NOMO-1 treated with dmso at 0.1 percent for 144 hours (cell line): ENCODE data around the gene TUSC7.

Experiments
- DNase-seq: peaks from one replicate; lab custom pipeline; 2025; ENCODE audit not compliant: unreplicated experiment; lab: John Stamatoyannopoulos, UW

The TUSC7 gene

DNA sequence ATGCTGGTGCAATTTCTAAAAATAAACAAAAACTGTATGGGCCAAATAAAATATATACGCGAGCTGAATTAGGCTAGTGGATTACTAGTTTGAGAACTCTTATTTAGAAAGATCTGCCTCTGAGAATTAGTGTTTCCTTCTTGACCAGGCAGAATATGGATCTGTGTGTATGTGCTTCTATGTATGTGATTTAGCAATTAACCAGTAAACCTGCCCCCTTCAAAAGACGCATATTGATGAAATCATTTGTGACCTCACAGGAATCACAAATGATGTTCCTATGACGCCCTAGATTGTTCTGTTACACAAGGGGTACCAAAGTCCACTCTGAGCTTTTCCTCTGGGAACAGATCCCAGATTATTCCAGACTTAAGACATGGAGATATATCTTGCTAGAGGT lies at the start of gene TUSC7:
TSS of gene TUSC7 (plus strand) at position 301 of the 400 bp plus-strand sequence.
- no peak for DNase-seq

DNA sequence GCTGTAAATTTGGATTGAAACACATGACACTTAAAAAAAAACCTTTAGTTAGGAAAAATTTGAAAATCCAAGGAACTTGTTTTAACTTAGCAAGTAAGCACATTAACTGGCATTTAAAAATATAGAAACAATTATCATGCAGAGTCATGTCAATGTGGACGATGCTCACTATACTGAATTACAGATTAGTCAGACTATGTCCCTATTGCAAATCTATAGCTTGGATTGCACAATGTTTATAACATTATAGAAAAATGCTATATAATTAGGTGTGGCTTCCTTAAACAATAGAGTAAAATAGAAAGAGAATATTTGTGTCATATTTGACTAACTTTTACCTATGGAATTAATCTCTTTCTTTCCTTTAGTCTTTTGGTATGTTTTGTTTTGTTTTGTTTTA lies 48.4 kb upstream of the TUSC7 start:
- no peak for DNase-seq

- no peak for DNase-seq
These were observed 46.1 kb upstream of the TUSC7 start for GRCh38 chr3:116663161-116664110.

GRCh38 chr3:116667324-116667723 lies 42.3 kb upstream of the TUSC7 start:
- DNase-seq: no peak

- DNase-seq: no peak
These were observed 41.8 kb upstream of the TUSC7 start for GRCh38 chr3:116667791-116668190.

GRCh38 chr3:116669576-116669975 lies 40.0 kb upstream of the TUSC7 start:
- no peak for DNase-seq

GRCh38 chr3:116671151-116671550 lies 38.4 kb upstream of the TUSC7 start:
- DNase-seq: no peak

DNA sequence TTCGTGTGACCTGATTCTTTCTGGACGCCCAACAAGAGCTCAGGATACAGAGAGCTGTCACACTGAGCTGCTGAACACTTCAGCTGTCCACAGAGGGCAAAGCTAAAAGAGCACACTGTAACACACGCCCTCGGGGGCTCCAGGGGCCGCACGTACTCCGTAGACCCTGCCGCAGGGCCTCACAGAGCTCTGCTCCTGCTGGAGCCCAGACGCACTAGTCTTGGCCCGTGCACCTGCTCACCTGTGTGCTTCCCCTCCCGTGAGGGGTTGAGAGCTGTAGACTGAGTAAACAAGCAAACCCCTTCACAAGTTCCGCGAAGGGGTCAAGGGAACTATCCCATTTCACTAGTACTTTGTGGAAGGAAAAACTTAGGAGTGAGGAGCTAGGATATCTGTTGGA lies 30.7 kb upstream of the TUSC7 start:
- no peak for DNase-seq

GRCh38 chr3:116691041-116691440 lies 18.5 kb upstream of the TUSC7 start:
- no peak for DNase-seq

DNA sequence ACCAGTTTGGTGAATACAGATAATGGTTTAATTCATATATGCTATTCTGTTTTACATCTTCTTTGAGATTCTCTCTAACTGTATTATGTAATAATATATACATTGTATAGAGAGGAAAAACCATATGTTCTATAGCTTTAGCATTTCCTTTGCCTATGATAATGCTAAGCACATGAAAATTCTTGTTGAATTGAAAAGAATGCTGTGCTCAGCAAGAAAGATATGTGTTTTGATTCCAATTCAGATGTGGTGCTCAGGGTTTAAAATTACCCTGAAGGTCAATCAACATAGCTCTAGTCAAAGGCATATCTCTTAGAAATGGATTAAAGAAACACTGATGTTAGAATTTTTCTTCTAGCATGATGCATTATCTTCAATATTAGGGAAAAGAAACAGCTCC lies 8.5 kb upstream of the TUSC7 start:
- DNase-seq: no peak

DNA sequence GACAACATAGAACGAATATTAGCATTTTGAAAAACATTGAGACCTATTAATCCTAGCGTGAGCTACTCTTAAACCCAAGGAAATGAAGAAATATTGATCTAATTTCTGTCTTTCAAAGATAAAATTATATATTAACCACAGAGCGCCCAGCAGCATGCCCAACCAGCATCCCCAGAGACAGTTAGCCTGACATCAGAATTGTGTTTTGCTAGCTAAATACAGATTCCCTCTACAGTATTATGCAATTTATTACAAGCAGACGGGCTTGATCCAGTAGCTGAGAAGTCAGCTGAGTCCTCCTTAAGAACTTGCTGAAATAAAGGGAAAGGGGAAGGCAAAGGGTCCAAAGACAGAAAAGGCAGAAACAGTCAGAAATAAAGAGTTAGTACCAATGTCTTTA lies 7.2 kb upstream of the TUSC7 start:
- no peak for DNase-seq

DNA sequence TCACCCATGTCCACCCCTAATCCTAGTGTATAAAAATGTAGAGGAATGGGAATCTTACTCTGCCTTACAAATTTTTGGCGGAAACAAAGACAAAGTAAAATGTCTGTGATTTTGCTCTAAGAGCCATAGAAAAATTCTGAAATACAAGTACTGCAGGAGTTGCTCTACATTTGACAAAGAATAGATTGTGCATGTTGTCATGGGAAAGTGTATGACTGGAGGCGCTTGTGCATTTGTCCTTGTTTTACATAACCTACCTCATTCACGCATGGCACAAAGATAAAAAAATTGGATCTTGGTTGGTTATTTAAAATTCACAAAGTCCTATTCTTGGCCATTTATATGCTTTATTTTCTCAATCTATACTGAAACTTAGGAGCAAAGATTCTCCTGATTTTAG lies 2.0 kb upstream of the TUSC7 start:
- no peak for DNase-seq

- DNase-seq: no peak
These were observed 6.9 kb downstream of the TUSC7 start for GRCh38 chr3:116716490-116716889.

- no peak for DNase-seq
These were observed 8.0 kb downstream of the TUSC7 start for GRCh38 chr3:116717566-116717965.

DNA sequence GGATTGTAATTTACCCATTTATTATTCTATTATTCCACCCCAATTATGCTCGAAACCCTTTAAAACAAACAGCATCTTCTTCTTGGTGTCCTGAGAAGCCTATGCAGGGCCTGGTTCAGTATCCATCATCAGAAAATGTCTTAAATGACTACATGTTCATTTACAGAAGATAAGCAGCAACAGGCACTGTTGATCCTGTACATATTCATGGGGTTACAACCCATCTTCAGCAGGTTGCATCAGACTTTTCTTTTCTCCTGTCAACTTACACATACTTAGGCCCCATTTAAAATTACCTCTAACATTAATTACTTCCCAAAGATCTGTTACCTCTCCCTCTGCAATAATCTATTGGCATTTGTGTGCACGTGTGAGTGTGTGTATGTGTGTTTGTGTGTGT lies 18.9 kb downstream of the TUSC7 start:
- no peak for DNase-seq

- DNase-seq: no peak
These were observed 24.7 kb downstream of the TUSC7 start for GRCh38 chr3:116734243-116734642.

- no peak for DNase-seq
These were observed 30.1 kb downstream of the TUSC7 start for GRCh38 chr3:116739678-116740077.

- no peak for DNase-seq
These were observed 30.7 kb downstream of the TUSC7 start for GRCh38 chr3:116740293-116740692.

DNA sequence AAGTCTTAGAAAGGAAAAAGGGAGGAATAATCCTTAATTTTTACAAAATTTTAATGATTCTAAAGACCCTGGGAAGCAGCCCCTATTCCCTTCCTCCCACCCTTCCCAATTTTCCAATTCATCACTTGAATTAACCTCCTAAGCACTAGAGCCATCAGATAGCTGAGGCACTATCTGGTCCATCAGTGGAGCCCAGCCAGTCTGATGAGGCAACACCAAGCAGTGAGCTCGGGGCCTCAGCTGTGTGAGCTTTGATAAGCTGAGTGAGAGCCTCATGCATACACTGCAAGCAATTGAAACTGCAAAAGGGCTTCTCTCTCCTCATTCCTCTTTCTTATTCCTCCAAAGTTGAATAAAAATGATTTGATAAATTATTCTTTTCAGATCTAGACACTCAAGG lies 31.9 kb downstream of the TUSC7 start:
- DNase-seq: no peak

DNA sequence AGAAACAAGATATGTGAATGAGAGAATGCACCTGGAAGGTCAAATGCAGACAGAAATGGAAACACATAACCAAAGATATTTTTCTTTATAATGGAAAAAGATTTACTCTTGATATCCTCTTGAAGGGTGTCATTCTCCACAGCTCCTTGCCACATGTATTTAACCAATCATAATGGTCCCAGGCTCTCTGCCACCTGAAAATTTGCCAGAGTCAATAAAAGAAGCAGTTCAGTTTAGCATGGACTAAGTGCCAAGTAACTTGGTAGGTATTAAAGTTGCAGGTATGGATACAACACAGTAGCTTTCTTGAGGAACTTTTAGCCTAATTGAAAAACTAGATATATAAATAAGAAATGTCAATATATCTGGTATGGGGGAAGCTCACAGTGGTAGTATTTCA lies 33.5 kb downstream of the TUSC7 start:
- no peak for DNase-seq

- no peak for DNase-seq
These were observed 39.8 kb downstream of the TUSC7 start for GRCh38 chr3:116749388-116749787.

DNA sequence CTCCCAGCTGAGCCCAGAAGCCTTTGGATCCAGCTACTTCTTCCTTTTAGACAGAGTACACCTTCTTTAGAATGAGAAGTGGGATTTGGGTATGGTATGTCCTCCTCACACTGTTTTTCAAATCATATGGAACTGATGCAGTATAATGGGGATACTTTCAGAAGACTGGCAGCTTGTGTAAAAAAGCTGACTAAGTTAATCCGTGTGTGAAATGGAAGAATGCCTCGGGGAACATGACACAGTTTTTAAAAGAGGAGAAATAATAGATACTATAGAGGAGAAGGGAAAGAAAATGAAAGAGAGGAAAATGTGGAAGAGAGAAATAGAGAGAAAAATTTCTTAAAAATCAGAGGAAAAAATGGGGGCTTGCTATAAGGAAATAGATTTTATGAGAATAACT lies 47.7 kb downstream of the TUSC7 start:
- DNase-seq: no peak

DNA sequence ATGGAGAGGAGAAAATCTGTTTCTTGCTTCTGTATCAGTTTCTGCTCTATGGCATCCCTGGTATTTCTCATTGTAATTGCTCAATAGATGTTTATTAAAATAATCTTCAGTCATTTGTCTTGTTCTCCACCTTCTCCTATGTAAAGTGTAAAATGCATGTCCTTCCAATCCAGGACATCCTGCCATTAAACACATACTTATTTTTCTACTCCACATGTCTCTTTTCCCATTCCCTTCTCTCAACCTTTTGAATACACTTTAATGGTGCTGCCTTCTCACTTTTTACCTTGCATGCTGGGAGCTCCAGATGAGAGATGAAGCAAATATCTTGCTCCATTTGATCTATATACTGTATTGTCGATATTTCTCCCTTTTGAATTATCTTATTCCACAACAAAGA lies 49.7 kb downstream of the TUSC7 start:
- DNase-seq: no peak
